ENCODE results near the gene NRCAM. TPM values are rescaled to one million over a fixed set of nuclear protein-coding genes. Genes with fewer than 3 reads are reported as not detected.
"Not testable (repeated sequence)": the region's sequence is repeated elsewhere in the genome, so short reads cannot be mapped to it uniquely, and the experiment has no call there.

NRCAM gene
- polyA plus RNA-seq, 12 donors: 14.1 to 60.4 (median 35.1) TPM; not detected in 1

- no peak for DNase-seq
Observed at GRCh38 chr7:108347616-108348015, 108.6 kb downstream of the NRCAM start.

GRCh38 chr7:108345710-108346336 is 110.4 kb downstream of the NRCAM start:
- no peak for DNase-seq

- DNase-seq: no peak
Observed at GRCh38 chr7:108340856-108341411, 115.3 kb downstream of the NRCAM start.

- DNase-seq: not testable (repeated sequence)
Observed at GRCh38 chr7:108340406-108340805, 115.8 kb downstream of the NRCAM start.

GRCh38 chr7:108335269-108335918 is 120.8 kb downstream of the NRCAM start:
- no peak for DNase-seq

- DNase-seq: no peak
Observed at GRCh38 chr7:108332937-108333336, 123.3 kb downstream of the NRCAM start.

- no peak for DNase-seq
Observed at GRCh38 chr7:108331971-108332370, 124.3 kb downstream of the NRCAM start.

GRCh38 chr7:108330227-108330626 is 126.0 kb downstream of the NRCAM start:
- no peak for DNase-seq

- no peak for DNase-seq
Observed at GRCh38 chr7:108329514-108329913, 126.7 kb downstream of the NRCAM start.

GRCh38 chr7:108328174-108328651 is 128.0 kb downstream of the NRCAM start:
- no peak for DNase-seq

- DNase-seq: no peak
Observed at GRCh38 chr7:108327353-108327752, 128.9 kb downstream of the NRCAM start.

GRCh38 chr7:108326938-108327337 is 129.3 kb downstream of the NRCAM start:
- no peak for DNase-seq

GRCh38 chr7:108324053-108325038 is 131.9 kb downstream of the NRCAM start:
- no peak for DNase-seq

GRCh38 chr7:108322925-108323832 is 133.1 kb downstream of the NRCAM start:
- no peak for DNase-seq

- no peak for DNase-seq
Observed at GRCh38 chr7:108322046-108322445, 134.2 kb downstream of the NRCAM start.

GRCh38 chr7:108321359-108321758 is 134.9 kb downstream of the NRCAM start:
- DNase-seq: no peak

- DNase-seq: no peak
Observed at GRCh38 chr7:108316708-108317107, 139.5 kb downstream of the NRCAM start.

GRCh38 chr7:108314551-108314950 is 141.7 kb downstream of the NRCAM start:
- DNase-seq: no peak

- DNase-seq: no peak
Observed at GRCh38 chr7:108314049-108314448, 142.2 kb downstream of the NRCAM start.

GRCh38 chr7:108313086-108313485 is 143.2 kb downstream of the NRCAM start:
- no peak for DNase-seq
